ENCODE measurements around the gene OSBPL6. TPM values are rescaled to one million over a fixed set of nuclear protein-coding genes. Genes with fewer than 3 reads are reported as not detected.

The OSBPL6 gene
- total and polyA plus RNA-seq, 10 of the 15 experiments (the other 5 are each of a cell fraction or from before 2014, with no cell fraction given), result 0.01 to 0.08 (median 0.03) TPM; not detected in 5

GRCh38 chr2:178269438-178270224 is 75.3 kb downstream of the OSBPL6 start:
- WGBS (ENCODE audit: insufficient coverage, insufficient replicate concordance, low lambda C conversion rate, missing lambda C conversion rate), result 32% methylated on average over 5 of the region's 5 CpGs
- ATAC-seq (no peak), DNase-seq (ENCODE audit: low read depth, low spot score) (no peak), FAIRE-seq (no peak)
- ChIA-PET RAD21 (ENCODE audit: unreplicated experiment) (no interaction called here), SMC1A (ENCODE audit: uncharacterized antibody, unreplicated experiment) (interaction anchor here (0.6 kb wide), 1 partner anchor 229 kb away, joined by 3 read pairs; no protein-coding TSS in a partner anchor), CTCF (no interaction called here), POLR2A (no interaction called here)
- in situ Hi-C loops (cut with MboI) (no loop called here), intact Hi-C loops (cut with micrococcal nuclease; ENCODE audit: unreplicated experiment) (no loop called here)
- Histone ChIP-seq H3K79me2 (ENCODE audit: control insufficient read depth, insufficient read depth, low read length) (no peaks in the 10 kb centered on the region), H3K4me3 (no peak overlapping the region), H4K20me1 (ENCODE audit: control insufficient read depth, insufficient read depth) (no peaks in the 10 kb centered on the region), H3K9me3 (replicated peaks; ENCODE audit: control insufficient read depth, insufficient read depth, low read length) (no peaks in the 10 kb centered on the region), H3K4me1 (ENCODE audit: control insufficient read depth, insufficient read depth, low read length) (no peaks in the 10 kb centered on the region), H2AFZ (ENCODE audit: control insufficient read depth, low read depth, low read length) (no peak overlapping the region), H3K27ac (ENCODE audit: control insufficient read depth, insufficient read depth) (no peak overlapping the region), H3K36me3 (ENCODE audit: control insufficient read depth in 2 of 2, insufficient read depth in 2 of 2, low read length in 1 of 2) (no peaks in the 10 kb centered on the region), H3K9ac (ENCODE audit: control insufficient read depth, insufficient read depth, low read length) (no peak overlapping the region), H3K27me3 (replicated peaks in 1 of 2; ENCODE audit: control insufficient read depth in 2 of 2, insufficient read depth in 2 of 2, low read length in 1 of 2) (no peaks in the 10 kb centered on the region), H3K4me2 (ENCODE audit: control insufficient read depth, insufficient read depth) (no peak overlapping the region)
- TF ChIP-seq ESRRA (IDR thresholded peaks at IDR 0.05; ENCODE audit: low read length), result no peak
- no peak for TF ChIP-seq BCL11A (IDR thresholded peaks at IDR 0.05; ENCODE audit: low read depth, low read length)
- TF ChIP-seq, protein P1, sequence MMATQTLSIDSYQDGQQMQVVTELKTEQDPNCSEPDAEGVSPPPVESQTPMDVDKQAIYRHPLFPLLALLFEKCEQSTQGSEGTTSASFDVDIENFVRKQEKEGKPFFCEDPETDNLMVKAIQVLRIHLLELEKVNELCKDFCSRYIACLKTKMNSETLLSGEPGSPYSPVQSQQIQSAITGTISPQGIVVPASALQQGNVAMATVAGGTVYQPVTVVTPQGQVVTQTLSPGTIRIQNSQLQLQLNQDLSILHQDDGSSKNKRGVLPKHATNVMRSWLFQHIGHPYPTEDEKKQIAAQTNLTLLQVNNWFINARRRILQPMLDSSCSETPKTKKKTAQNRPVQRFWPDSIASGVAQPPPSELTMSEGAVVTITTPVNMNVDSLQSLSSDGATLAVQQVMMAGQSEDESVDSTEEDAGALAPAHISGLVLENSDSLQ (IDR thresholded peaks at IDR 0.05), result no peak
- TF ChIP-seq CBX3 (IDR thresholded peaks at IDR 0.05; ENCODE audit: borderline replicate concordance, low read depth), result no peak
- no peak for TF ChIP-seq CEBPZ (IDR thresholded peaks at IDR 0.05; ENCODE audit: low read depth, low read length)
- TF ChIP-seq, protein P2, sequence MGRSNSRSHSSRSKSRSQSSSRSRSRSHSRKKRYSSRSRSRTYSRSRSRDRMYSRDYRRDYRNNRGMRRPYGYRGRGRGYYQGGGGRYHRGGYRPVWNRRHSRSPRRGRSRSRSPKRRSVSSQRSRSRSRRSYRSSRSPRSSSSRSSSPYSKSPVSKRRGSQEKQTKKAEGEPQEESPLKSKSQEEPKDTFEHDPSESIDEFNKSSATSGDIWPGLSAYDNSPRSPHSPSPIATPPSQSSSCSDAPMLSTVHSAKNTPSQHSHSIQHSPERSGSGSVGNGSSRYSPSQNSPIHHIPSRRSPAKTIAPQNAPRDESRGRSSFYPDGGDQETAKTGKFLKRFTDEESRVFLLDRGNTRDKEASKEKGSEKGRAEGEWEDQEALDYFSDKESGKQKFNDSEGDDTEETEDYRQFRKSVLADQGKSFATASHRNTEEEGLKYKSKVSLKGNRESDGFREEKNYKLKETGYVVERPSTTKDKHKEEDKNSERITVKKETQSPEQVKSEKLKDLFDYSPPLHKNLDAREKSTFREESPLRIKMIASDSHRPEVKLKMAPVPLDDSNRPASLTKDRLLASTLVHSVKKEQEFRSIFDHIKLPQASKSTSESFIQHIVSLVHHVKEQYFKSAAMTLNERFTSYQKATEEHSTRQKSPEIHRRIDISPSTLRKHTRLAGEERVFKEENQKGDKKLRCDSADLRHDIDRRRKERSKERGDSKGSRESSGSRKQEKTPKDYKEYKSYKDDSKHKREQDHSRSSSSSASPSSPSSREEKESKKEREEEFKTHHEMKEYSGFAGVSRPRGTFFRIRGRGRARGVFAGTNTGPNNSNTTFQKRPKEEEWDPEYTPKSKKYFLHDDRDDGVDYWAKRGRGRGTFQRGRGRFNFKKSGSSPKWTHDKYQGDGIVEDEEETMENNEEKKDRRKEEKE (IDR thresholded peaks at IDR 0.05), result no peak
- TF ChIP-seq NFYB (IDR thresholded peaks at IDR 0.05; ENCODE audit: insufficient read depth, low read depth, low read length), result no peak
- no TSS peak for BruUV-seq (replicated peaks)
